Sigmoid colon (tissue), 7 donors: ENCODE measurements around the gene CFAP97D1. TPM values are rescaled to one million over a fixed set of nuclear protein-coding genes. Genes with fewer than 3 reads are reported as not detected.

Experiments
- DNase-seq: peaks from one replicate; pipeline ENCODE4 v3.0.0-alpha.2; 2019
- H3K27ac ChIP-seq, 4 donors: fragments of 200-600 bp; sonication (generic); one replicate each; pipeline ENCODE4 v1.5.1; 2016 to 2019; ENCODE audit warnings: mild to moderate bottlenecking in 1 of 4
- H3K27me3 ChIP-seq, 3 donors: fragments of 200-600 bp; sonication (generic); one replicate each; pipeline ENCODE4 v1.5.1; 2019; ENCODE audit warnings: mild to moderate bottlenecking in 1 of 3
- H3K36me3 ChIP-seq, 4 donors: fragments of 200-600 bp; sonication (generic); one replicate each; pipeline ENCODE4 v1.5.1; 2016 to 2019
- H3K4me1 ChIP-seq, 4 donors: fragments of 200-600 bp; sonication (generic); one replicate each; pipeline ENCODE4 v1.5.1; 2017 to 2019
- H3K4me3 ChIP-seq, 4 donors: fragments of 200-600 bp; sonication (generic); one replicate each; pipeline ENCODE4 v1.5.1; 2017 to 2019; ENCODE audit warnings: mild to moderate bottlenecking in 2 of 4, moderate library complexity in 1 of 4
- H3K9me3 ChIP-seq, 4 donors: fragments of 200-600 bp in 3 of 4; sonication (generic) in 3 of 4; one replicate each; pipeline versions ENCODE4 v1.5.1 to v1.6.1; 2013 to 2019
- EP300 ChIP-seq, 4 donors: sonication (generic); formaldehyde crosslinking; IDR thresholded peaks; one replicate each; pipeline ENCODE4 v1.6.1; 2017; ENCODE audit warnings: antibody characterized with exemption in 4 of 4
- POLR2A ChIP-seq, 2 donors: fragments of 450-650 bp; IDR thresholded peaks; one replicate each; pipeline ENCODE4 v1.6.1; 2016; ENCODE audit warnings: antibody characterized with exemption in 2 of 2, mild to moderate bottlenecking in 2 of 2, moderate library complexity in 2 of 2
- POLR2AphosphoS5 ChIP-seq, 4 donors: sonication (generic); formaldehyde crosslinking; IDR thresholded peaks; one replicate each; pipeline ENCODE4 v1.6.1; 2017; ENCODE audit warnings: antibody characterized with exemption in 4 of 4
- WGBS, 2 donors: extraction: QIAGEN DNeasy Blood & Tissue Kit; methylation state at CpG; one replicate each; pipeline ENCODE4 v1.1.7; 2013; 5-methylcytosine and 5-hydroxymethylcytosine counted together
- intact Hi-C: fragments of 100-400 bp; cut with DNase I; formaldehyde crosslinking; loops from one replicate; pipeline ENCODE4 v1.15.1; 2023
- polyA plus RNA-seq, 3 donors: library from polyadenylated mRNA; stranded (reverse); fragments of 200-250 nt; gene quantifications; one replicate each; pipeline ENCODE4 v1.2.3, GENCODE V29; 2013
- total RNA-seq, 4 donors: library from RNA; depleted of rRNA; stranded (reverse); fragments of >200 nt; gene quantifications; one replicate each; pipeline ENCODE4 v1.1.0, GENCODE V29; 2016
- TF ChIP-seq, protein P1 (sequence below), 4 experiments: fragments of 450-650 bp in 3 of 4; fragments of 200-600 bp in 1 of 4; IDR thresholded peaks; one replicate each; pipeline ENCODE4 v1.5.1; 2016 to 2019; ENCODE audit warnings: antibody characterized with exemption in 4 of 4, mild to moderate bottlenecking in 3 of 4, moderate library complexity in 2 of 4
- donor health status: healthy with polysubstance abuse.
- donor health status: Bipolar disorder and iron deficiency.
- donor health status: healthy.

Gene CFAP97D1
- total and polyA plus RNA-seq, 7 donors, result not detected

GRCh38 chr17:43812396-43813265 lies 32.4 kb downstream of the CFAP97D1 start:
- peaks cover 0 to 45% (median 7%) of the 10 kb centered on the region in 4 donors for H3K36me3 ChIP-seq
- 91 to 92% methylated on average over 10 of the region's 10 CpGs for WGBS, 2 donors

GRCh38 chr17:43813386-43813785 lies 33.2 kb downstream of the CFAP97D1 start:
- Histone ChIP-seq H3K36me3 (peaks cover 0 to 42% (median 7%) of the 10 kb centered on the region in 4 donors), H3K4me1 (no peaks in the 10 kb centered on the region), H3K27ac (no peak overlapping the region), H3K4me3 (no peak overlapping the region), H3K27me3 (no peaks in the 10 kb centered on the region), H3K9me3 (no peaks in the 10 kb centered on the region)
- DNase-seq, result peak; percentile 14
- TF ChIP-seq, protein P1, sequence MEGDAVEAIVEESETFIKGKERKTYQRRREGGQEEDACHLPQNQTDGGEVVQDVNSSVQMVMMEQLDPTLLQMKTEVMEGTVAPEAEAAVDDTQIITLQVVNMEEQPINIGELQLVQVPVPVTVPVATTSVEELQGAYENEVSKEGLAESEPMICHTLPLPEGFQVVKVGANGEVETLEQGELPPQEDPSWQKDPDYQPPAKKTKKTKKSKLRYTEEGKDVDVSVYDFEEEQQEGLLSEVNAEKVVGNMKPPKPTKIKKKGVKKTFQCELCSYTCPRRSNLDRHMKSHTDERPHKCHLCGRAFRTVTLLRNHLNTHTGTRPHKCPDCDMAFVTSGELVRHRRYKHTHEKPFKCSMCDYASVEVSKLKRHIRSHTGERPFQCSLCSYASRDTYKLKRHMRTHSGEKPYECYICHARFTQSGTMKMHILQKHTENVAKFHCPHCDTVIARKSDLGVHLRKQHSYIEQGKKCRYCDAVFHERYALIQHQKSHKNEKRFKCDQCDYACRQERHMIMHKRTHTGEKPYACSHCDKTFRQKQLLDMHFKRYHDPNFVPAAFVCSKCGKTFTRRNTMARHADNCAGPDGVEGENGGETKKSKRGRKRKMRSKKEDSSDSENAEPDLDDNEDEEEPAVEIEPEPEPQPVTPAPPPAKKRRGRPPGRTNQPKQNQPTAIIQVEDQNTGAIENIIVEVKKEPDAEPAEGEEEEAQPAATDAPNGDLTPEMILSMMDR (IDR thresholded peaks at IDR 0.05), result no peak
- TF ChIP-seq POLR2AphosphoS5 (IDR thresholded peaks at IDR 0.05), result no peak
- no peak for TF ChIP-seq POLR2A (IDR thresholded peaks at IDR 0.05)
- TF ChIP-seq EP300 (IDR thresholded peaks at IDR 0.05), result no peak
- 88 to 92% methylated on average over 3 of the region's 3 CpGs for WGBS, 2 donors
- intact Hi-C loops, result no loop called here

More at GRCh38 chr17:43812396-43813265, 32.4 kb downstream of the CFAP97D1 start:
- no peak overlapping the region for H3K27ac ChIP-seq
- H3K27me3 ChIP-seq, result no peaks in the 10 kb centered on the region
- intact Hi-C loops, result no loop called here
- no peaks in the 10 kb centered on the region for H3K9me3 ChIP-seq
- DNase-seq, result no peak
- H3K4me3 ChIP-seq, result no peak overlapping the region
- TF ChIP-seq EP300 (IDR thresholded peaks at IDR 0.05) (no peak), POLR2AphosphoS5 (IDR thresholded peaks at IDR 0.05) (no peak), POLR2A (IDR thresholded peaks at IDR 0.05) (no peak)
- TF ChIP-seq, protein P1 (IDR thresholded peaks at IDR 0.05), result no peak
- H3K4me1 ChIP-seq, result no peaks in the 10 kb centered on the region

GRCh38 chr17:43814026-43814425 lies 33.8 kb downstream of the CFAP97D1 start:
- H3K27ac ChIP-seq, result no peak overlapping the region
- intact Hi-C loops, result no loop called here
- H3K4me1 ChIP-seq, result no peaks in the 10 kb centered on the region
- peaks cover 0 to 41% (median 5%) of the 10 kb centered on the region in 4 donors for H3K36me3 ChIP-seq
- TF ChIP-seq, protein P1 (IDR thresholded peaks at IDR 0.05), result no peak
- TF ChIP-seq POLR2A (IDR thresholded peaks at IDR 0.05) (no peak), EP300 (IDR thresholded peaks at IDR 0.05) (no peak), POLR2AphosphoS5 (IDR thresholded peaks at IDR 0.05) (no peak)
- H3K27me3 ChIP-seq, result no peaks in the 10 kb centered on the region
- no peaks in the 10 kb centered on the region for H3K9me3 ChIP-seq
- no peak overlapping the region for H3K4me3 ChIP-seq
- WGBS, 2 donors, result 84 to 88% methylated on average over 12 of the region's 12 CpGs
- DNase-seq, result peak; percentile 42

- no peaks in the 10 kb centered on the region for H3K4me1 ChIP-seq
- H3K36me3 ChIP-seq, result peaks cover 0 to 37% (median 5%) of the 10 kb centered on the region in 4 donors
- 43 to 46% methylated on average over 1 of the region's 1 CpG for WGBS, 2 donors
- no peaks in the 10 kb centered on the region for H3K27me3 ChIP-seq
- no peaks in the 10 kb centered on the region for H3K9me3 ChIP-seq
- intact Hi-C loops, result no loop called here
- TF ChIP-seq EP300 (IDR thresholded peaks at IDR 0.05) (no peak), POLR2AphosphoS5 (IDR thresholded peaks at IDR 0.05) (no peak), POLR2A (IDR thresholded peaks at IDR 0.05) (no peak)
- TF ChIP-seq, protein P1 (IDR thresholded peaks at IDR 0.05), result no peak
- H3K4me3 ChIP-seq, result no peak overlapping the region
- no peak overlapping the region for H3K27ac ChIP-seq
- DNase-seq, result no peak
These were observed 34.5 kb downstream of the CFAP97D1 start for GRCh38 chr17:43814714-43815113.
